NCI-H345 (cell line): Measurements from ENCODE around the gene GALNT6.
"Not testable (repeated sequence)": the region's sequence is repeated elsewhere in the genome, so short reads cannot be mapped to it uniquely, and the experiment has no call there.

Experiments used
- DNase-seq: peaks from one replicate; lab custom pipeline; 2025; lab: John Stamatoyannopoulos, UW

GALNT6 gene

DNA sequence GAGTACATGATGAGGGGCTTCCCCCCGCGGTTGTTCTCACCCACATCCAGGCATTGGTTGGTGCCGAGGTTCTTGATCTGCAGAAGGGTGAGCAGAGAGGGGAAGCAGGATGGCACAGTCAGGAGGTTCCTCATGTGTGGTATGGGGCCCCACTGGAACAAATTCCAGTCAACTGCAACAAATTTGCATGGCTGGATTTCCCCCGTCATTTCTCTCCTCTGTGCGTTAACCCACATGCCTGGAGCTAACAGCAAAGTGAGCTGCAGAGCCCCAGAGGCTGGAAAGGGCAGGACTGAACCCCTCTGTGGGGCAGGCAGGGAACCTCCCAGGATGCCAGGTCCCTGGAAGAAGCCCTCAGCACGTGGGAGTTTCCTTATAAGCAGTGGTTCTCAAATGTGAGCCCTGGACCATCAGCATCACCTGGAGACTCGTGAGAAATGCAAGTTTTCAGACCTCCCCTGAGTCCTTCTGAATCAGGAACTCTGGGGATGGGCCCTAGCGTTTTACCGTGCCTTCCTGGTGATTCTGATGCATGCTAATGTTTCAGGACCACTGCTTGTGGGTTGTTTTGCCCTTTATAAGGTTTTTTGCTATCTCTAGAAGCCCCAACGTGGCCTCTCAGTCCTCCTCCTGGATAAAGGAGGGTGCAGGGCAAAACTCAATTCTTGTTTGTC, 33.7 kb downstream of the GALNT6 start:
- no peak for DNase-seq

DNA sequence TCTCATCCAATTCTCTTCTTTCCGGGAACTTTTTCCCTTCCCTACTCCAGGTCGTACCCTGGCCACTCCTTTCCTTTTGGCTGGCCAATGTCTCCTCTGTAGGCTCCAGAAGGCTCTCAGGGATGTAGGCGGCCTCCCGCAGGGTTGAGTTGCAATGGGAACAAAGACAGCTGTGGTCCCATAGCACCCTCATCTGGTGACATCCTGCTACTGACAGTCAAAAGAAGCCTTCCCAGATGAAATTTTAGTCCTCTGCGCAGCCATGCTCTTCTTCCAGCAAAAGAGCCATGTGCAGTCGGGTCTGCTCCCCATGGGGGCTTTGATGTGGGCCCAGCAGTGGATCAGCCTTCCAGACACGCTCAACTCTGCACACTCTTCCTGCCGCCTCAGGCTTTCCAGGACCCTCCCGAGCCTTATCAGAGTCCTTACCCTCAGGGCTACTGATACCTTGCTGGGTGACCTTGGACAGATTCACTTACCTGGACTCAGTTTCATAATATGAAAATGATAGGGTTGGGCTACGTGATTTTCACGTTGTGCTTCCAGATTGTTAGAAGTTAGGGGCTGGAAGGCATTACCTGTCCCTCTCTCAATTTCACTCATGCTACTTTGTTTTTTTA, 39.2 kb downstream of the GALNT6 start:
- DNase-seq = peak; percentile 43

DNA sequence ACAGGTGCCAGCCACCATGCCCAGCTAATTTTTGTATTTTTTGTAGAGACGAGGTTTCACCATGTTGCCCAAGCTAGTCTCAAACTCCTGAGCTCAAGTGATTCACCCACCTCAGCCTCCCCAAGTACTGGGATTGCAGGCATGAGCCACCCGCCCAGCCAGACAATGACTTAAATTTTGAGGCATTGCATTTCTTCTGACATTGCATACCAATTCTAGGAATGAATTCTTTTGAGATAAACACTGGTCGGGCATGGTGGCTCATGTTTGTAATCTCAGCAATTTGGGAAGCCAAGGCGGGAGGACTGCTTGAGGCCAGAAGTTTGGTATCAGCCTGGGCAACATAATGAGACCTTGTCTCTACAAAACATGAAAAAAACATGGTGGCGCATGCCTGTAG, 42.2 kb downstream of the GALNT6 start:
- DNase-seq = no peak

DNA sequence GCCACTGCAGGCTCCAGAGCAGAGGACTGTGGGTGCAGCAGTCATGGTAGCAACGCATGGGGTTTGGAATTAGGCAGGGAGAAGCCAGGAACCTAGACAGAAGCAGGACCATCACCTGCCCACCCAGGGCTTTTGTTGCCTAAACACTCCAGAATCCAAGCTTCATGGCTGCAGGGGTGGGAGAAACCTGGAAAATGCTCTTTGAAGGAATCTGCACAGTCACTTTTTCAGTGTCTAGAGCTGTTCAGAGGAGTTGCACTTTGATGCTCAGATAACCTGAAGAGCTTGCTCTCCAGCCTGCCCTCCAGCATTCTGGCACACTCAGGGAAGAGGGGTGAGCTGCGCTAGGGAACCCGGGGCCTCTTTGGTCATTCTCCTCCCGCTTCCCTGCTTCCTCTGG, 43.1 kb downstream of the GALNT6 start:
- no peak for DNase-seq

DNA sequence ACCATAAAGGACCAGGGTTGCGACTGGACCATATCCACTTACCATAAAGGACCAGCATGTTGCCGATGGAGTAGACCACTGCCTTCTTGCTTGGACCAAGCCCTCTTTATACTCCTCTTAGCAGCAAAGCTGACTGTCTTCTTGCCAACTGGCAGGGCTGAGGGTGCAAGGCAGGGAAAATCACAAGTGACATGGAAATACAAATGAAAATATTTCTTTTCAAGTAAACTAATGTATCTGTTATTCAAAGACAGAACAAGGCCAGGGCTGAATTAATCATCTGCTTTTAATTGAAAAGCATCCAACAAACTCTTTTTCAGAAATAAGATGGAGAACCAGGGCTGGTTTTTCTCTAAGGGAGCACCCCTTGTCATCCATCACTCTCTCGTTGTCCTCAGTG, 44.6 kb downstream of the GALNT6 start, which contains the start of gene CELA1:
Gene CELA1 (minus strand): TSS at position 99 of the 400 bp plus-strand sequence. CDS start 41 bp downstream, at position 58.
- DNase-seq = no peak

DNA sequence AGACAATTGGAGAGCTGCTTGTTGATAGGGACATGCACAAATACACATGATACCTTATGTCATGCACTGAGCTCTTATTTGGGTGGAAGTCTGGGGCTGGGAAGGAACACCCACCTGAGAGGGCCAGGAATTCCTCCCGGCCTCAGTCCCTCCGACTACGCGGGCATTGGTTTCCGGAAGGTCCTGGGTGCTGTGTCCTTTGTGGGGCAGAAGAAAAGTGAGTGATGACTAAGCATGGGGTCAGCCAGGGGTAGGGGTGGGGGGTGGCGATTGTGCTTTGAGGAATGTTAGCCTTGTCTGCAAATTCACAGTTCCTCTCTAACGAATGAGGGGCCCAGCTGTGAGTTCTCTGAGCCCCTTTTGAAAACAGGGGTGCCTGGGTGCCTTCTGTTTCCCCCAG, 45.5 kb downstream of the GALNT6 start:
- DNase-seq = no peak

DNA sequence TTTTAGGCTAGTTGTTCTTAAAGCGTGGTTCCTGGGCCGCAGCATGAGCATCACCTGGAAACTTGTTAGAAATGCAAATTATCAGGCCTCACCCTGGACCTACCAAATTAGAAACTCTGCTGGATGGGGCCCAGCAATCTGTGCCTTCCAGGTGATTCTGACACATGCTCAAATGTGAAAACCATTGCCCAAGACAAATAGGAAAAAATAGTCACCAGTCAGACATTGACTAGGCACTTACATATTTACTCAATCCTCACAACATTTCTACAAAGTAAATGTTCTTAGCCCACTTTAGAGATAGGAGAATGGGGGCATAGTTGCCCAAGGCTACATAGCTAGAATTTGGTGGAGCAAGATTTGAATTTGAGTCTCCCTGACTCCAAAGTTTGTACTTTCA, 48.0 kb downstream of the GALNT6 start:
- no peak for DNase-seq

DNA sequence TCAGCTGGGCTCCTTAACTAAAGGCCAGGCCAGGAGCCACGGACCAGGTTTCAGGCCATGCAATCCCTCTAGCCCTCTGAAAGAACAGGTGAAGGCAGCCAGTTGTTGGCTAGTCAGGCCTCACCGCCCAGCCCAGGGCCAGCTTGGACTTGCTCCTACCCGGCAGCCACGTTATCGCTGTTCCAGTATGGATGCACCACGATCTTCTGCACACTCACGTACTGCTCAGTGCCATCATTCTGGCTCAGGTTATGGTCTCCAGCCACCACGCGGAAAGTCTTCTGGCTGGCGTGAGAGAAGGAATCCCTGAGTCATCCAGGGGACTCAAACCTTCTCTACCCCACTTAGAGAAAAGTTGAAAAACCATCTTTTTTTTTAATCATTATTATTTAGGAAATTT, 48.8 kb downstream of the GALNT6 start:
- no peak for DNase-seq

DNA sequence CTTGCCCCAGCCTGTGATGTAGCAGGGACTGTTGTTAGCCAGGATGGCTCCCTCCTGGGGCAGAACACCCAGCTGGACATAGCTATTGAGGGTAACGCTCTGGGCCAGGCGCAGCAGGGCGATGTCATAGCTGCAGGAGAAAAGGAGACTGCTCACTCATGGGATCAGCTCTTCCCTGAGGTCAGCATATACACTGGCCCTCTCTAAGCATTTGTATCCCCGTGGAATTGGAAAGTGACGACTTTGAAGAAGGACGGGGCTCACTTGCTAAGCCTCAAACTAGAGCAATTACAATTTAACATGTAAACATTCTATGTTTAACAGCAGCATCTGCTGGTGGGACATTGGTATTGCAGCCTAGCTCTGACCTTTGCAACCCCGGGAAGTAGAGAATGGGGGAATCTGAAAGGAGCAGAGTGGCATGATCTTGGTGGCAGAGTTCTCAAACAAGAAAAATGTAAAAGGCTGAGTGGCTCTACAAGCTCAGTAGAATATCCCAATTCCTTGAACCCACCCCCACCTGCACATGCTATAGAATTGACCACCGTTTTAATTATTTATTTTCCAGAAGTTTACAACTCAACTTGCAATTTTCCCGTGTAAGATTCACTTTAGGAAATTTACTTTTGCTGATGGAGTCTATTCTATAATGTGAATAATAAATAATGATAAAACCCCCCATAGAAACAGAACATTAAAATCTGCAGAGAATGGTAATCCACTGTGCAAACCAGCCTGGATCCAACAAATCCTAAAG, 49.8 kb downstream of the GALNT6 start:
- DNase-seq = peak; percentile 57

DNA sequence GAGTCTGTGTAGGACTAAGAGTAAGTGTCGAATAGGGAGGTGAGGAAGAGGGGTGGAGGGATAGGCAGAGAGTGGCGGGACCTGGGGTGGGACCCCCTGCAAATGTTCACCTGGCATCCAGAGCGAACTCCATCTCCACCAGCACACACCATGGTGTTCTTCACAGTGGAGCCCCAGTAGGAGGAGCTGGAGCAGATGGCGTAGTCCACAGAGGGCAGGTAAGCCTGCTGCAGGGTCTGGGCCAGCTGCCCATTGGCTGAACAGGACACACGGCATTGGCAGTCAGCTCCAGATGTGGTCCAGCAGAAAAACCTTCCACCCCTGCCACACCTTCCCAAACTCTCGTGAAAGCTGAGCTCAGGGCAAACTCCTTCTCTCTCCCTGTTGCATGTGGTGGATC, 51.5 kb downstream of the GALNT6 start:
- DNase-seq = no peak

DNA sequence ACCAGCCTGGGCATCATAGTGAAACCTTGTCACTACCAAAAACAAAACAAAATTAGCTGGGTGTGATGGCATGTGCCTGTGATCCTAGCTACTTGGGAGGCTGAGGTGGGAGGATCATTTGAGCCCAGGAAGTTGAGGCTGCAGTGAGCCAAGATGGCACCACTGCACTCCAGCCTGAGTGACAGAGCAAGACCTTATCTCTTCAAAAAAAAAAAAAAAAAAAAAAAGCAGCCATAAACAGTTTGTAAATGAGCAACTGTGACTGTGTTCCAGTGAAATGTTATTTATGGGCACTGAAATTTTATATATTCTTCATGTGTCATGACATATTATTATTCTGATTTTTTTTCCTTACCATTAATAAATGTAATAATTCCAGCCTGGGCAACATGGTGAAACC, 53.9 kb downstream of the GALNT6 start:
- not testable (repeated sequence) for DNase-seq

DNA sequence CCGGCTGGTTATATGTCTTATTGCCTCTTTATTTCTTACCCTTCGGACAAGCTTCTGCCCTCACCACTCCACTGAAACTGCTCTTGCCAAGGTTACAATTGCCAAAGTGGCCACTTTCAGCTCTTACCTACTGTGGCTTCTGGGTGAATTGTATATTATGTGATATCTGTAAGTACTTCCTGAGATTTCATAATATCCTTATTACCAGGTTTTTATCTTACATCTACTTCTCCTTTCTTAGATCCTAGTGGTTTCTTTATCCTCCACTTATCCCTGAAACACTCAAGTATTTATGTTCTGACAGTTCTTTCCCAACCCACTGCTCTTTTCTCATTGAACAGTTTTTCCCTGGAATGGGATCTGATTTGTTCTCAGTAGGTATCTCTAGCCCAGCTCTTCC, 55.3 kb downstream of the GALNT6 start:
- no peak for DNase-seq

DNA sequence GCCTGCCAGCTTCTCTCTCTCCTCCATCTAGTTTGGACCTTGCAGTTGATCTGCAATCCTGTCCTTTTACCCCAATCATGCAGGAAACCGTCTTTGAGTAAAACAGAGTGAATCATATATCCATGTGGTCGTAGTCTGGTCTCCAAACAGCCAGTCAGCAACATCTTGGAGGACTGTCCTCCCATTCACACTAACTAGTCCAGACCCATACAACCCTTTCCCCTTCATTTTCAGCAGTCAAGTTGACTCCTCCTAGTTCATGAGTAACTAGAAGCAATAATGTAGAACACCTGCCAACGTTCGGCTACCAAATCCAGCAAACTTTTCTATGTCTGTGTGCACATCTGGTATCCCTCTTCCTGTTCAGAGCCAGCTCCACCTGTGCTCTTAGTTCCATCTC, 56.4 kb downstream of the GALNT6 start:
- DNase-seq = no peak

DNA sequence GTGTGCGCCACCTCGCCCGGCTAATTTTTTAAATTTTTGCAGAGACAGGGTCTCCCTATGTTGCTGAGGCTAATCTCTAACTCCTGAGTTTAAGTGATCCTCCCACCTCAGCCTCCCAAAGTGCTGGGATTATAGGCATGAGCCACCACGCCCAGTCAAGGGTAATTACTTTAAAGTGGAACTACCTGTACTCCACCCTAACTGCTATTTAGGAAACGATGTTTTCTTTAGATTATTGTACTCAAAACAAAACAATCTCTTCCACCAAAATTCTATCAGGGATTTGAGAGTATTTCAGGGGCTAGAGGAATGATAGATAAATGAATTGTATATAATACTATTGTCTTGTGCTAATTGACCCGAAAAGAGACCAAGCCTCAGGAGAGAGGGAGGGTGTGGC, 57.7 kb downstream of the GALNT6 start:
- no peak for DNase-seq

DNA sequence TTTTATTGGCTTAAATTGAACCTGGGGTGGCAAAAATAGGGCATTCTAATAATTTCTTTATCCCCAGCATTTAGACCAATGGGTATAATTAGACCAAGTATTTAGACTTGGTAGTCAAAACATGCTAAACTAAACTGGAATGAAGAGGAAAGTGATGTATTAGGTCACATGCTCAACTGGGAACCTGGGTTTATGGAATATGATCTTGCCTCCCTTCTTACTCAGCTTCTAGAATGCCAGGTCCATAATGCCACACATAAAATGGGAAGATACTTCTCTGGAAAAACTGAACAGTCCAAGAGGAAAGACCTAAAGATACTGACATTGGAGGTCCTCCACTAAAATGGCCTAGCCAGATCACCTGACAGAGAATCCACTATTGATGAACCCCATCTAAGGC, 61.0 kb downstream of the GALNT6 start:
- DNase-seq = no peak

DNA sequence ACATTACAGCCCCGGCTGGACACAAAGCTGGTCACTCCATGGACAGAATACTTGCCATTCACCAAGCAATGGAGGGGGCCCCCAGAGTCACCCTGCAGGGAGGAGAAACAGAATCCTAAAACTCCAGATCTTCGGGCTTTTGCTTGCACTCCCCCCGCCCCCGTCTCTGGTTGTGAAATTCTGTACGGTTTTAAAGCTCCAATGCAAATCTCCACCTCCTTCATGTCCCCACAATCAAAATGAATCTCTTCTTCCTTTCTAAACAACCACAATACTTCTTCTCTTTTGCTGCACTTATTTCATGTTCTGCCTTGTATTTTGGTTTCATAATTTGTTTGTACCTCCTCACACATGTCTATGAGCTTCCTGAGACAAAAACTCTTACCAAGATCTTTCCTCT, 61.5 kb downstream of the GALNT6 start:
- no peak for DNase-seq

DNA sequence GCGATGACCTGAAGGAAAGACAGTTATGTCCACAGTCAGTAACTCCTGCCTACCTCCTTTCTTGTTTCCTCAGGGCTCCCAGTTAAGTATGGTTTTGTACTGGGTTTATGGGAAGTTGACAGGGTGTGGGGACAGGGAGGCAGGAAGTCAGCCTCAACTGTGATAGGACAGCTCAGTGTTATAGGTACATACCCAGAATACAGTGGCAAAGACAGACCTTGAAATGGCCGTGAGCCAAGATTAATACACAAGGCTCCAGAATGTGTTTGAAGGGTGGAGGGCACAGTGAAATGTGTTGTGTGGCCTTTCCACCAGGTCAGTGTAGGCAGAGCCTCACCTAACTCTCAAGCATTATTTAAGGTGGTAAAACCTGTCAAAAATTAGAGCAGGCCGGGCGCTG, 62.6 kb downstream of the GALNT6 start:
- DNase-seq = no peak

DNA sequence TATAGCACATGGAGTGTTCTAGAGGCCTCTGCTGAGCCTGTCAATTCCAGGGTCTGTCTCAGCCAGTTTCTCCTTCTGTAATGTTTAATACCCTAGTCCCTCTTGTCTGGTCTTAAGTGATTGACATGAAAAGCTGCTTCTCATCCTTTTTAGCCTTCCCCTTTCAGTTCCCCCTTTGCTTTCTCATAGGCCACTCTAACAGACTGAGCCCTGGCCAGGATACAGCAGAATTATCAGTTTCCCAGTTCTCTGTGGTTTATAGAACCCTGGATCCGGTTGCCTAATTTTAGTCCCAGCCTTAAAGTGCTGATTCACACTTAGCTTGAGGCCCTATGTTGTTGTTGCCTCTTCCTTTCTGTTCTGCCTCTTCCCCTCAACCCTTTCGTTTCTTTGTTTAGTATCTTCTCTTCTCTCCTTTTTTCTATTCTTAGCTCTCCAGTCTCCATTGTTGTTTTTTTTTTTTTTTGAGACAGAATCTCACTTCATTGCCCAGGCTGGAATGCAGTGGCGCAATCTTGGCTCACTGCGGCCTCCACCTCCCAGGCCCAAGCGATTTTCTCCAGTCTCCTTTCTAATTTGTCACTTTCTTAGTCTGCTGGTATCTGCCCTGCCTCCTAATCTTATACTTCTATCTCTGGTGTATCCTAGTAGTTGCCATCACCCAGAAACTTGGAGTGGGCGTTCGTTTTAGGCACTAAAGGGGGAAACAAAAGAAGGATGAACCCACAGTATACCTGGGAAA, 64.3 kb downstream of the GALNT6 start:
- no peak for DNase-seq

DNA sequence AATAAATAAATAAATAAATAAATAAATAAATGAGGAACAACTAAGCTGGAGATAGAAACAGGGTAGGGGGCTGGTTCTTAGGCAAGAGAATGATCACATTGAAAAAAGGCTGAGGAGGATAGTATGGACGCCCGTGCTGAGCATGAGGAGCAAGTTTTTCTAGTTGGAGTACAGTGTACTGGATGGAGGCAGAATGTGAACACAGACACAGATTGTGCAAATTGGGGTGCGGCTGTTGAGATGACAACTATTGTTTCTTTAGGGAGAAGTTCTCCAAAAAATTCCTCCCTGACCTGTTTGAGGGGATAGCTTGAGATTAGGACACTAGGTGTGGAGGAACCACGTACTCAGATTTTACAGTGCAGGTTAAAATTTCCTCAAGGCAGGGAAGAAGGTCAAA, 66.3 kb downstream of the GALNT6 start:
- DNase-seq = no peak

DNA sequence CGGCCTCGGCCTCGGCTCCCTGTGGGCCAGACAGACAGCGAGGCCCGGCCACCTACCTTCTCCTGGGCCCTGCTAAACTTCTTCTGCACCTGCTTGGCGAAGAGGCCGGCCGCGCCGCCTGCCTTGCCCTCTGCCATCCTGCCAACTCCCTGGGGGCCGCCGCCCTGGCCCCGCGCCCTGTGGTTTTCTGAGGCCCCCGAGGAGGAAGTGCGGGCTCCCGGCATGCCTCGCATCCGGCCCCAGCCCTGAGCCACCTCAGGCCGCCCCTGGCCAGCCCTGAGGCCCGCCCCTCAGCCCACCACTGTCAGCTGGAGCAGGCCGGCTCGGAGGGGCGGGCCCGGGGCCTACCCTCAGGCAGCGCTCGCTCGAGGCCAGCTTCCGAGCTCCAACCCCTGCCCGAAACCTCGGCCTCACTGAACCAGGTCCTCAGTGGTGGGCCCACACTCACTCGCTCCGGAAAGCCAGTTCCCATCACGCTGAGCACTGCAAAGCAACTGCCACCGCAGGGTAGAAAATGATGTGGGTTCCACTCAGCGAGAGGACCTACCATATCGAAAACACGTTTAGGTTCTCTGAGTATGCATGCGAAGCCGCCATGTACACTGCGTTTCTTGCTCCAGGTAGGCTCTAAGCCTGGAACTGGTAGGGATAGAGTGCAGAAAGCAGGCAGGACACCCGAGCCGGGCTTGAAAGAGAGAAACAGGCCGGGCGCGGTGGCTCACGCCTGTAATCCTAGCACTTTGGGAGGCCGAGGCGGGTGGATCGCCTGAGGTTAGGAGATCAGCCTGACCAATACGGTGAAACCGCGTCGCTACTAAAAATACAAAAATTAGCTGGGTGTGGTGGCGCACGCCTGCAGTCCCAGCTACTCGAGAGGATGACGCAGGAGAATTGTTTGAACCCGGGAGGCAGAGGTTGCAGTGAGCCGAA, 67.0 kb downstream of the GALNT6 start, which contains the start of gene BIN2:
Gene BIN2 (minus strand): TSS at position 209 of the 930 bp plus-strand sequence. CDS start 72 bp downstream, at position 137.
- no peak for DNase-seq

DNA sequence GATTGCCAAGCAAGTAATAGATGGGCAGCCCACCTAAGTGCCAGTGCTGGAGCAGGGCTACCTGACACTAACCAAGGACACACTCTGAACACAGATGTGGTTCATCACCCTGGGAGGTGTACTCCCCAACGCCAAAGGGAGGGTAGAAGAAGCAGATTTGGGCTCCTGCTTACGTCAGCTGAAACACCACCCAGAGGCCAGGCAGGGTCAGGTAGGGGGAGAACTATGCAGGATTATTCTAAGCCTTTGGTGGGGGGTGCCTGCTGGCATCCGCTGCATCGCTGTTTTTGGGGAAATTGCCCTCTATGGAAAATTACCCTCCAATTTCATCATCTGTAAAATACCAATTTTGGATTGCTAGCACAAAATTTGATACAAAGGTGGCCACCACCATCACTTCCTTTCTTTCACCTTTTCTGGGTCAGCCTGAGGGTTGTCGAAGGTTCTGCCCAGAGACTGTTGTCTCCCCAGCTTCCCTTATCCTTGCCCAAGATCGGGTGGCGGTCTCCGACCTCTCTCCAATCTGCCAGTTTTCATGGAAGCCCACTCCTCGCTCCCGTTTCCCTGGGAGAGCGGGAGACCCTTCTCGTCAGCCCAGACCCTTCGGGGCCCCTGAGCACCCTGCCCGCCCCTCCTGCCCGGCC, 67.8 kb downstream of the GALNT6 start:
- DNase-seq = no peak
